Measurements from ENCODE around the gene SYNE1. TPM values are rescaled to one million over a fixed set of nuclear protein-coding genes. Genes with fewer than 3 reads are reported as not detected.

Gene SYNE1
- total RNA-seq, 1 donor from 2014 or later, result 6.0 TPM

DNA sequence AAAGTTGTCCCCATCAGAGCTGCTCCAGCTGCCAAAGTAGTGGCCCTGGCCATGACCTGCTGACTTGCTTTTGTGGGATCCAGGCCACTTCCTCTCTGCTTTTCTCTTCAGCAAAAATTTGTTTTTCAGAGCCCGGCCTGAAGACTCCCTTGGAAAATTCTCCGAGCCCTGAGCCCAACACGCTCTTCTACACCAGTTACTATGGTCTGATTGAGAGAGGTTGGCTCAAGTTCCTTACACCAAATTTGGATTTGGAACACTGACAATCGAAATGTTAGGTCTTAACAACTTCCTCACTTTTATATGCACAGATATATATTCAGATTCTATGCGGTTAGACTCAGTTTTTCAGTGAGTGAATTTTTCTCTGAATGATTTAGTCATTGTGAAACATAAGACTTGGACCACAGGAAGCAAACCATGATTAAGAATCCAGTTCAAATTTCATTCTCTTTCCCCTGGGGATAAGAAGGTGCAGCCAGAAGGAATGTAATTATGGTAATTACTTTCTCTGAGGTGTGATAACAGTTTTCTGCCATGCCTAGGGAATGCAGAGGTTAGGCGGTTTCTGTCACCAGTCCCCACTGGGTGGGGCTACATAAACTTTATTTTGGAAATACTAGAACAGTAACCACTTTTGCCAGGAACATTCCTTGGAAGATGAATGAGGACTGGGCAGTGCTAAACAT, 365.2 kb downstream of the SYNE1 start:
- H3K27ac Mint-ChIP-seq, result no peak overlapping the region
- Histone ChIP-seq H4K20me1 (ENCODE audit: low read depth) (no peaks in the 10 kb centered on the region), H3K4me1 (no peaks in the 10 kb centered on the region), H3K79me2 (ENCODE audit: low read depth) (no peaks in the 10 kb centered on the region), H2AFZ (replicated peaks) (no peak overlapping the region), H3K27ac (no peak overlapping the region), H3K4me2 (no peak overlapping the region), H3K9ac (no peak overlapping the region), H3K36me3 (no peaks in the 10 kb centered on the region), H3K4me3 (no peak overlapping the region), H3K27me3 (no peaks in the 10 kb centered on the region), H3F3A (ENCODE audit: low read depth) (no peaks in the 10 kb centered on the region), H3K9me3 (ENCODE audit: low read depth) (no peaks in the 10 kb centered on the region)
- TF ChIP-seq EZH2 (IDR thresholded peaks at IDR 0.05) (no peak), EZH2phosphoT487 (IDR thresholded peaks at IDR 0.05) (no peak)
- TF ChIP-seq, protein P1, sequence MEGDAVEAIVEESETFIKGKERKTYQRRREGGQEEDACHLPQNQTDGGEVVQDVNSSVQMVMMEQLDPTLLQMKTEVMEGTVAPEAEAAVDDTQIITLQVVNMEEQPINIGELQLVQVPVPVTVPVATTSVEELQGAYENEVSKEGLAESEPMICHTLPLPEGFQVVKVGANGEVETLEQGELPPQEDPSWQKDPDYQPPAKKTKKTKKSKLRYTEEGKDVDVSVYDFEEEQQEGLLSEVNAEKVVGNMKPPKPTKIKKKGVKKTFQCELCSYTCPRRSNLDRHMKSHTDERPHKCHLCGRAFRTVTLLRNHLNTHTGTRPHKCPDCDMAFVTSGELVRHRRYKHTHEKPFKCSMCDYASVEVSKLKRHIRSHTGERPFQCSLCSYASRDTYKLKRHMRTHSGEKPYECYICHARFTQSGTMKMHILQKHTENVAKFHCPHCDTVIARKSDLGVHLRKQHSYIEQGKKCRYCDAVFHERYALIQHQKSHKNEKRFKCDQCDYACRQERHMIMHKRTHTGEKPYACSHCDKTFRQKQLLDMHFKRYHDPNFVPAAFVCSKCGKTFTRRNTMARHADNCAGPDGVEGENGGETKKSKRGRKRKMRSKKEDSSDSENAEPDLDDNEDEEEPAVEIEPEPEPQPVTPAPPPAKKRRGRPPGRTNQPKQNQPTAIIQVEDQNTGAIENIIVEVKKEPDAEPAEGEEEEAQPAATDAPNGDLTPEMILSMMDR (IDR thresholded peaks at IDR 0.05), result no peak
- H3K9me3 Mint-ChIP-seq, result no peaks in the 10 kb centered on the region
- no peaks in the 10 kb centered on the region for H3K27me3 Mint-ChIP-seq (ENCODE audit: insufficient read depth, low read depth)
- peaks cover 6% of the 10 kb centered on the region for H3K36me3 Mint-ChIP-seq
- H3K4me1 Mint-ChIP-seq, result peaks cover 14% of the 10 kb centered on the region
- no peak for DNase-seq (ENCODE audit: low spot score)
- no peak overlapping the region for H3K4me3 Mint-ChIP-seq

DNA sequence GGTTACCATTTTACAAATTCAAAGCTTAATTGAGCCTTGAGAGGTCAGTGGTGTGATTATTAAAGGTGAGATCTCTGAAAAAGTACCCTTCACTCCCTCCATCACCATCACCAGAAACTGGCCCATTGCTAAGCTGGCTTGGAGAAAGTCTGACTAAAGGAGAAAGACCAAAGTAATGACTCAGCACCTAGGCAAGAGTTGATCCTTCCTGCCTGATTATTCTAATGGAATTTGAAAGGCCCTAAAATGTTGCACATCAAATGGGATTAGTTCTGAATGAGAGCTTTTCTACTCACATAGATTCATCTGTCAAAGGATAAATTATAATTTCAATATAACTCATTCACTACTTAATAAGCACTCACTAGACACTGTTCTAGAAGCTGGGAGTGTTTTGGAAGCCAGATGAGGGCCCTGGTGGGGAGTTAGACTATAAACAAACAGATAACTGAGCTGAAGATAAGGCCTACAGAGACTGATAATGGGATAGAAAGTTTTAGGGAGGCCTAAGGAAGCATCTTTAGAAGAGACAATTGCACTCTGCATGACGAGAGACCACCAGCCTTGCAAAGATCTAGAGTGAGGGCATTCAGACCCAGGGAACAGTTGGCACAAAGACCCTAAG, 366.7 kb downstream of the SYNE1 start:
- H3K27ac ChIP-seq, result no peak overlapping the region
- H3K4me2 ChIP-seq, result no peak overlapping the region
- H2AFZ ChIP-seq (replicated peaks), result no peak overlapping the region
- H3K9me3 ChIP-seq (ENCODE audit: low read depth), result no peaks in the 10 kb centered on the region
- Mint-ChIP-seq H3K9me3 (no peaks in the 10 kb centered on the region), H3K4me1 (peaks cover 14% of the 10 kb centered on the region), H3K27ac (no peak overlapping the region), H3K36me3 (peaks cover 3% of the 10 kb centered on the region), H3K4me3 (no peak overlapping the region), H3K27me3 (ENCODE audit: insufficient read depth, low read depth) (no peaks in the 10 kb centered on the region)
- H3K36me3 ChIP-seq, result no peaks in the 10 kb centered on the region
- no peaks in the 10 kb centered on the region for H3K79me2 ChIP-seq (ENCODE audit: low read depth)
- TF ChIP-seq, protein P1 (IDR thresholded peaks at IDR 0.05), result no peak
- no peak for TF ChIP-seq EZH2 (IDR thresholded peaks at IDR 0.05)
- no peak for TF ChIP-seq EZH2phosphoT487 (IDR thresholded peaks at IDR 0.05)
- H3K4me3 ChIP-seq, result no peak overlapping the region
- no peaks in the 10 kb centered on the region for H4K20me1 ChIP-seq (ENCODE audit: low read depth)
- H3K27me3 ChIP-seq, result no peaks in the 10 kb centered on the region
- no peak overlapping the region for H3K9ac ChIP-seq
- DNase-seq (ENCODE audit: low spot score), result no peak
- no peaks in the 10 kb centered on the region for H3K4me1 ChIP-seq
- H3F3A ChIP-seq (ENCODE audit: low read depth), result no peaks in the 10 kb centered on the region

DNA sequence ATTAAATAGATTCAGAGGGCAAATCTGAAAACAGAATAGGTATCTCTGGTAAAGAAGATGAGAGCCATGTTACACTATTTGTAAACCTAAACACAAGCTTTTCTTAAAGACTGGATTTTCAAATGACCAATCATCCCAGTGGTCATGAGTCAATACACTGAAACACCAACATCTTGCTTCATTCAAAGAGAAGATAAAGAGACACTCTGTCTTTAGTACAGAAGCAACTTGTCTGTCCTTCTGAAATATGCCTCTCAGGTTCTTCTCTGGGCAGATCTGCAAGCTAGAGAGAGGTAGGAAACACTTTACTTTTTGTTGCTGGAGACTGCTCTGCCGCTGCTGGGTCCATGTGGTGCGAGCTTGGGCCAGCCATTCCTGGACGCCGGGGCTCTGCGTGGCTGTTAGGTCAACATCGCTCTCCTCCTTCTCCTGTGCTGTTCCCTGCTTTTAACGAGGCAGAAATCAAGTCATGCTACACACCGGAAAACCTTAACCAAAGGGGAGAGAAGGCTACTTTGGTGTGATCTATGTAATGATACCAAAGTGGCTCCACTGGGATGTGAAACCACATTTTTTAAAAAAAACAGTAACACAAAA, 368.2 kb downstream of the SYNE1 start:
- Histone ChIP-seq H2AFZ (replicated peaks) (no peak overlapping the region), H3K36me3 (no peaks in the 10 kb centered on the region), H3K4me2 (no peak overlapping the region), H3K27me3 (no peaks in the 10 kb centered on the region), H3K9me3 (ENCODE audit: low read depth) (no peaks in the 10 kb centered on the region), H3K27ac (no peak overlapping the region), H3K79me2 (ENCODE audit: low read depth) (no peaks in the 10 kb centered on the region), H3K9ac (no peak overlapping the region), H4K20me1 (ENCODE audit: low read depth) (no peaks in the 10 kb centered on the region), H3F3A (ENCODE audit: low read depth) (no peaks in the 10 kb centered on the region), H3K4me3 (no peak overlapping the region), H3K4me1 (no peaks in the 10 kb centered on the region)
- no peak for DNase-seq (ENCODE audit: low spot score)
- no peaks in the 10 kb centered on the region for H3K9me3 Mint-ChIP-seq
- H3K27ac Mint-ChIP-seq, result no peak overlapping the region
- H3K4me1 Mint-ChIP-seq, result peaks cover 14% of the 10 kb centered on the region
- H3K36me3 Mint-ChIP-seq, result peaks cover 5% of the 10 kb centered on the region
- TF ChIP-seq, protein P1 (IDR thresholded peaks at IDR 0.05), result no peak
- no peak for TF ChIP-seq EZH2 (IDR thresholded peaks at IDR 0.05)
- TF ChIP-seq EZH2phosphoT487 (IDR thresholded peaks at IDR 0.05), result no peak
- H3K27me3 Mint-ChIP-seq (ENCODE audit: insufficient read depth, low read depth), result no peaks in the 10 kb centered on the region
- H3K4me3 Mint-ChIP-seq, result no peak overlapping the region

Measured in neural progenitor cell (in vitro differentiated cells).